Measurements from ENCODE around the gene ABCA4.

- TF ChIP-seq CTCF (IDR thresholded peaks at IDR 0.05; ENCODE audit: borderline replicate concordance, extremely low read depth, low read length, poor library complexity, severe bottlenecking) (no peak), EZH2 (IDR thresholded peaks at IDR 0.05; ENCODE audit: borderline replicate concordance, low read depth, low read length, severe bottlenecking) (no peak)
These were observed 73.0 kb downstream of the ABCA4 start for GRCh38 chr1:94047949-94048348.

All from DND-41 (cell line).